Measurements from ENCODE around the gene TMEM120B.

The TMEM120B gene

GRCh38 chr12:121806546-121807423 is 94.2 kb downstream of the TMEM120B start:
- 0 out of 2 replicates have a peak, but pooled peaks have one; percentile 6 for TF ChIP-seq SP2 (tag by site-specific recombination; IDR thresholded peaks at IDR 0.05)
- TF ChIP-seq IKZF3 (tag by site-specific recombination; IDR thresholded peaks at IDR 0.05), result peak; percentile 15; the same call in 1 of the 2 replicates
- TF ChIP-seq ZBTB20 (tag by site-specific recombination; IDR thresholded peaks at IDR 0.05), result peak; percentile 42; the same call in 1 of the 2 replicates
- peak; percentile 57 for TF ChIP-seq ZBTB17 (tag by site-specific recombination; IDR thresholded peaks at IDR 0.05)
- no peak; the same call in 1 of the 2 replicates for TF ChIP-seq GLIS1 (tag by site-specific recombination; IDR thresholded peaks at IDR 0.05)
- TF ChIP-seq ZNF664 (tag by site-specific recombination; IDR thresholded peaks at IDR 0.05), result no peak
- no peak for TF ChIP-seq YY1 (tag by site-specific recombination; IDR thresholded peaks at IDR 0.05)
- TF ChIP-seq ZBTB6 (tag by site-specific recombination; IDR thresholded peaks at IDR 0.05), result peak; percentile 80; the same call in 1 of the 2 replicates
- 0 out of 2 replicates have a peak, but pooled peaks have one; percentile 6 for TF ChIP-seq ZNF600 (tag by site-specific recombination; IDR thresholded peaks at IDR 0.05)
- TF ChIP-seq ZNF335 (tag by site-specific recombination; conservative IDR thresholded peaks at IDR 0.05), result peak; percentile 93
- TF ChIP-seq ZBTB48 (tag by site-specific recombination; IDR thresholded peaks at IDR 0.05), result peak; percentile 99
- peak; percentile 6; the same call in 1 of the 2 replicates for TF ChIP-seq ZNF423 (tag by site-specific recombination; IDR thresholded peaks at IDR 0.05)
- TF ChIP-seq WT1 (tag by site-specific recombination; IDR thresholded peaks at IDR 0.05), result no peak
- peak; percentile 99 for TF ChIP-seq ZNF341 (tag by site-specific recombination; IDR thresholded peaks at IDR 0.05; ENCODE audit: low read depth)
- Histone ChIP-seq H3K27ac (ENCODE audit: extremely low read depth, low read depth, low read length) (peak overlapping the region; percentile 25; the same call in 1 of the 2 replicates), H3K4me1 (ENCODE audit: control insufficient read depth, insufficient read depth, low read length) (peaks cover 12% of the 10 kb centered on the region), H3K9me3 (ENCODE audit: control insufficient read depth, insufficient read depth, low read depth, low read length) (no peaks in the 10 kb centered on the region), H3K36me3 (ENCODE audit: control insufficient read depth in 2 of 2, insufficient read depth in 1 of 2, low read length in 2 of 2) (peaks cover 9 to 50% of the 10 kb centered on the region in 2 experiments; a peak in 2 of 3 replicates), H3K4me3 (ENCODE audit: low read depth, low read length) (peak overlapping the region; percentile 35)
- CTCF ChIA-PET, result interaction anchor here (0.6 to 15.1 kb wide), 5 partner anchors 12 to 1204 kb away, joined by 4 to 393 read pairs (median 4); partner anchors contain the start of gene RHOF
- POLR2A ChIA-PET, result interaction anchor here (0.6 to 7.5 kb wide), 5 partner anchors 10 to 87 kb away, joined by 3 to 165 read pairs (median 3); partner anchors contain the start of genes PSMD9 and RHOF

- Histone ChIP-seq H3K36me3 (ENCODE audit: control insufficient read depth in 2 of 2, insufficient read depth in 1 of 2, low read length in 2 of 2) (peaks cover 9 to 56% of the 10 kb centered on the region in 2 experiments; a peak in 2 of 3 replicates), H3K4me3 (ENCODE audit: low read depth, low read length) (no peak overlapping the region), H3K4me1 (ENCODE audit: control insufficient read depth, insufficient read depth, low read length) (peaks cover 12% of the 10 kb centered on the region), H3K27ac (ENCODE audit: extremely low read depth, low read depth, low read length) (no peak overlapping the region), H3K9me3 (ENCODE audit: control insufficient read depth, insufficient read depth, low read depth, low read length) (no peaks in the 10 kb centered on the region)
- ChIA-PET CTCF (interaction anchor here (0.6 to 15.1 kb wide), 3 partner anchors 13 to 110 kb away, joined by 3 to 393 read pairs (median 4); partner anchors contain the start of gene RHOF), POLR2A (interaction anchor here (1.2 to 7.5 kb wide), 3 partner anchors 11 to 88 kb away, joined by 3 to 165 read pairs (median 5); partner anchors contain the start of genes PSMD9 and RHOF)
- TF ChIP-seq ZNF280C (tag by site-specific recombination; IDR thresholded peaks at IDR 0.05) (no peak), ZNF133 (tag by site-specific recombination; IDR thresholded peaks at IDR 0.05) (no peak), ZNF580 (tag by site-specific recombination; IDR thresholded peaks at IDR 0.05) (no peak), PRDM4 (tag by site-specific recombination; IDR thresholded peaks at IDR 0.05) (no peak), ZBTB48 (tag by site-specific recombination; IDR thresholded peaks at IDR 0.05) (peak; percentile 14; the same call in 1 of the 2 replicates), ZBTB11 (tag by site-specific recombination; conservative IDR thresholded peaks at IDR 0.05; ENCODE audit: low read depth) (no peak), ZNF2 (tag by site-specific recombination; IDR thresholded peaks at IDR 0.05) (no peak), GLIS2 (tag by site-specific recombination; IDR thresholded peaks at IDR 0.05) (peak; percentile 17)
Measured at GRCh38 chr12:121807642-121808347, 95.2 kb downstream of the TMEM120B start.

Data from HEK293 (cell line).